H1 (cell line): ENCODE data around the gene TOR4A. TPM values are rescaled to one million over a fixed set of nuclear protein-coding genes. Genes with fewer than 3 reads are reported as not detected.

Experiments
- CTCF ChIA-PET: fragments of 300-600 bp; sonication (Branson Sonifier 250); formaldehyde crosslinking; loops from one replicate; lab custom pipeline; 2021; ENCODE audit not compliant: partially characterized antibody; lab: Charles Lee
- POLR2A ChIA-PET: fragments of 300-600 bp; sonication (Branson Sonifier 250); formaldehyde crosslinking; loops from one replicate; lab custom pipeline; 2021; ENCODE audit warnings: inconsistent platforms; ENCODE audit not compliant: partially characterized antibody; lab: Charles Lee
- DNase-seq, 2 experiments: peaks; one replicate each; pipeline versions ENCODE4 v3.0.0 to v3.0.0-alpha.2; 2010 to 2022; ENCODE audit warnings: low spot score in 2 of 2, low read depth in 1 of 2, mixed read lengths in 1 of 2
- FAIRE-seq: peaks from 2 replicates; lab custom pipeline; 2011; peaks lifted over from hg19 to GRCh38; lab: Jason Lieb, UNC
- H2AFZ ChIP-seq: 2 replicates; pipeline ENCODE4 v1.8.1; 2012; ENCODE audit warnings: low read length, inconsistent platforms
- H2AK5ac ChIP-seq: 2 replicates; pipeline ENCODE4 v1.6.1; 2013; ENCODE audit warnings: low read depth, low read length
- H2BK120ac ChIP-seq: replicated peaks from 2 replicates; pipeline ENCODE3; 2013; ENCODE audit warnings: low read depth, low read length, inconsistent platforms
- H2BK12ac ChIP-seq: 2 replicates; pipeline ENCODE4 v1.6.1; 2013; ENCODE audit warnings: low read depth, low read length
- H2BK15ac ChIP-seq: 2 replicates; pipeline ENCODE4 v1.6.1; 2013; ENCODE audit warnings: low read length
- H2BK20ac ChIP-seq: 2 replicates; pipeline ENCODE4 v1.6.1; 2013; ENCODE audit warnings: low read length
- H2BK5ac ChIP-seq: 2 replicates; pipeline ENCODE4 v1.6.1; 2013; ENCODE audit warnings: low read depth, low read length
- H3K14ac ChIP-seq: 2 replicates; pipeline ENCODE4 v1.6.1; 2013; ENCODE audit warnings: inconsistent platforms; ENCODE audit not compliant: insufficient read length
- H3K18ac ChIP-seq: 2 replicates; pipeline ENCODE4 v1.6.1; 2013; ENCODE audit warnings: low read length; ENCODE audit errors: extremely low read depth
- H3K23ac ChIP-seq: 2 replicates; pipeline ENCODE4 v1.6.1; 2013; ENCODE audit warnings: inconsistent platforms; ENCODE audit not compliant: insufficient read length
- H3K23me2 ChIP-seq: 2 replicates; pipeline ENCODE4 v1.6.1; 2013; ENCODE audit warnings: low read depth, low read length
- H3K27ac ChIP-seq: 2 replicates; pipeline ENCODE4 v1.6.1; 2011; ENCODE audit warnings: low read depth, low read length, inconsistent platforms
- H3K27me3 ChIP-seq, 4 experiments: replicated peaks in 1 of 4; 1 replicate in 1 of 4; 2 replicates in 3 of 4; pipeline versions ENCODE4 v1.6.1 to v1.8.1; 2011 to 2013; ENCODE audit warnings: low read length in 3 of 4, mild to moderate bottlenecking in 3 of 4, inconsistent platforms in 2 of 4, mixed read lengths in 2 of 4, moderate library complexity in 1 of 4; ENCODE audit not compliant: control insufficient read depth in 3 of 4, insufficient read depth in 3 of 4; ENCODE audit errors: extremely low read depth in 1 of 4
- H3K36me3 ChIP-seq, 4 experiments: 2 replicates each; pipeline versions ENCODE4 v1.6.1 to v1.8.1; 2011 to 2013; ENCODE audit warnings: mild to moderate bottlenecking in 4 of 4, low read length in 3 of 4, moderate library complexity in 2 of 4, control low read depth in 1 of 4, inconsistent platforms in 1 of 4; ENCODE audit not compliant: insufficient read depth in 4 of 4, control insufficient read depth in 2 of 4
- H3K4ac ChIP-seq: replicated peaks from 2 replicates; pipeline ENCODE3; 2013; ENCODE audit warnings: low read length, low read depth, mixed read lengths, inconsistent platforms; ENCODE audit not compliant: insufficient read length
- H3K4me1 ChIP-seq, 4 experiments: replicated peaks in 1 of 4; 1 replicate in 1 of 4; 2 replicates in 3 of 4; pipeline versions ENCODE4 v1.6.1 to v1.8.1; 2011 to 2013; ENCODE audit warnings: low read length in 3 of 4, inconsistent platforms in 2 of 4, mixed read lengths in 1 of 4; ENCODE audit not compliant: insufficient read depth in 4 of 4, control insufficient read depth in 3 of 4
- H3K4me2 ChIP-seq, 2 experiments: 2 replicates each; pipeline versions ENCODE4 v1.6.1 to v1.8.1; 2011 to 2013; ENCODE audit warnings: low read depth in 2 of 2, low read length in 2 of 2, control low read depth in 1 of 2, inconsistent platforms in 1 of 2, mild to moderate bottlenecking in 1 of 2; ENCODE audit not compliant: insufficient read depth in 1 of 2
- H3K4me3 ChIP-seq, 4 experiments: fragments of 200-600, 300-600 bp in 1 of 4; sonication (generic), shearing (Covaris generic), sonication (Bioruptor Twin) in 1 of 4; 2 replicates each; pipeline versions ENCODE4 v1.5.1 to v1.8.1; 2011 to 2016; ENCODE audit warnings: low read length in 4 of 4, low read depth in 3 of 4, control low read depth in 2 of 4, inconsistent platforms in 2 of 4, mild to moderate bottlenecking in 2 of 4, mixed read lengths in 1 of 4, moderate library complexity in 1 of 4; ENCODE audit not compliant: insufficient read depth in 2 of 4; ENCODE audit errors: extremely low read depth in 1 of 4
- H3K56ac ChIP-seq: replicated peaks from 2 replicates; pipeline ENCODE3; 2013; ENCODE audit warnings: low read depth, mild to moderate bottlenecking, mixed read lengths, low read length, inconsistent platforms; ENCODE audit not compliant: insufficient read length
- H3K79me1 ChIP-seq: 2 replicates; pipeline ENCODE4 v1.6.1; 2013; ENCODE audit warnings: low read depth, low read length, control low read depth
- H3K79me2 ChIP-seq, 2 experiments: 2 replicates each; pipeline versions ENCODE4 v1.6.1 to v1.8.1; 2012 to 2013; ENCODE audit warnings: low read length in 2 of 2, mild to moderate bottlenecking in 2 of 2, inconsistent platforms in 1 of 2; ENCODE audit not compliant: insufficient read depth in 2 of 2, control insufficient read depth in 1 of 2
- H3K9ac ChIP-seq, 4 experiments: replicated peaks in 1 of 4; 1 replicate in 1 of 4; 2 replicates in 3 of 4; pipeline versions ENCODE4 v1.6.1 to v1.8.1; 2011 to 2013; ENCODE audit warnings: low read depth in 3 of 4, low read length in 3 of 4, control low read depth in 2 of 4, mild to moderate bottlenecking in 2 of 4, moderate library complexity in 2 of 4, inconsistent platforms in 1 of 4; ENCODE audit errors: extremely low read depth in 1 of 4
- H3K9me3 ChIP-seq, 2 experiments: 2 replicates each; pipeline versions ENCODE4 v1.6.1 to v1.8.1; 2012 to 2013; ENCODE audit warnings: mild to moderate bottlenecking in 2 of 2, moderate library complexity in 2 of 2, control low read depth in 1 of 2, inconsistent platforms in 1 of 2, low read depth in 1 of 2, low read length in 1 of 2, mixed read lengths in 1 of 2; ENCODE audit not compliant: insufficient read depth in 2 of 2
- H4K20me1 ChIP-seq, 2 experiments: replicated peaks in 1 of 2; 2 replicates each; pipeline versions ENCODE3 to v1.8.1; 2011 to 2013; ENCODE audit warnings: inconsistent platforms in 2 of 2, low read length in 2 of 2, mild to moderate bottlenecking in 1 of 2; ENCODE audit not compliant: insufficient read depth in 2 of 2, control insufficient read depth in 1 of 2
- H4K5ac ChIP-seq: 2 replicates; pipeline ENCODE4 v1.6.1; 2013; ENCODE audit warnings: low read length, low read depth, mixed read lengths, inconsistent platforms; ENCODE audit not compliant: insufficient read length
- H4K8ac ChIP-seq: 2 replicates; pipeline ENCODE4 v1.8.0; 2013; ENCODE audit warnings: mild to moderate bottlenecking, moderate library complexity, low read length, inconsistent platforms; ENCODE audit not compliant: insufficient read depth; ENCODE audit errors: extremely low read depth
- H4K91ac ChIP-seq: replicated peaks from 2 replicates; pipeline ENCODE3; 2013; ENCODE audit warnings: low read length, mixed read lengths, inconsistent platforms; ENCODE audit not compliant: insufficient read length
- CTBP2 ChIP-seq: IDR thresholded peaks from 2 replicates; pipeline ENCODE4 v1.7.0; 2011; ENCODE audit warnings: borderline replicate concordance, mild to moderate bottlenecking, moderate library complexity, mixed read lengths, low read length; ENCODE audit not compliant: insufficient read depth, insufficient read length
- E2F6 ChIP-seq: IDR thresholded peaks from 2 replicates; pipeline ENCODE4 v1.6.1; 2012; ENCODE audit warnings: inconsistent platforms
- EGR1 ChIP-seq: IDR thresholded peaks from 2 replicates; pipeline ENCODE4 v1.6.1; 2011; ENCODE audit warnings: low read depth, low read length, borderline replicate concordance
- POU5F1 ChIP-seq: IDR thresholded peaks from 2 replicates; pipeline ENCODE4 v1.6.1; 2011; ENCODE audit warnings: low read depth, mild to moderate bottlenecking, low read length, moderate library complexity
- RBBP5 ChIP-seq: IDR thresholded peaks from 2 replicates; pipeline ENCODE4 v1.7.1; 2012; ENCODE audit warnings: low read depth, mild to moderate bottlenecking, inconsistent platforms, low read length, moderate library complexity, borderline replicate concordance
- SIN3A ChIP-seq, 2 experiments: IDR thresholded peaks in 1 of 2; conservative IDR thresholded peaks in 1 of 2; 2 replicates each; pipeline ENCODE4 v1.6.1; 2011 to 2012; ENCODE audit warnings: low read length in 2 of 2, improper control_type of control experiment in 1 of 2, low read depth in 1 of 2, mild to moderate bottlenecking in 1 of 2
- WGBS, 2 experiments: shearing (Covaris generic) in 1 of 2; methylation state at CpG; one replicate each; pipeline versions ENCODE4 v1.1.6 to v1.1.7; 2013 to 2015; ENCODE audit warnings: low lambda C conversion rate in 2 of 2, mixed read lengths in 2 of 2, inconsistent platforms in 1 of 2, low coverage in 1 of 2, missing lambda C conversion rate in 1 of 2; ENCODE audit not compliant: insufficient replicate concordance in 2 of 2, insufficient coverage in 1 of 2, insufficient read length in 1 of 2; ENCODE audit errors: extremely low coverage in 1 of 2, missing lambda C conversion rate in 1 of 2; 5-methylcytosine and 5-hydroxymethylcytosine counted together
- polyA plus RNA-seq, 7 experiments: library from polyadenylated mRNA; depleted of rRNA in 3 of 7; stranded (reverse) in 5 of 7; unstranded in 2 of 7; fragments of >200 nt in 5 of 7; fragments of 200-250 nt in 2 of 7; gene quantifications; 1 replicate in 5 of 7; 2 replicates in 1 of 7; 4 replicates in 1 of 7; pipeline versions ENCODE4 v1.2.1 to v1.2.3, GENCODE V29; 2011 to 2013; ENCODE audit warnings: missing spikeins in 2 of 7, mixed read lengths in 2 of 7
- total RNA-seq: library from RNA; stranded (reverse); fragmentation: NEBNext Ultra II Directional; extraction: Animal tissue kit (Norgen Biotek cat#: 25700); gene quantifications from 2 replicates; pipeline ENCODE4 v1.2.1, GENCODE V29; 2021

TOR4A gene
- total and polyA plus RNA-seq, 2 of the 8 experiments (the other 6 are each of a cell fraction or from before 2014, with no cell fraction given) = 8.4 to 9.3 TPM

DNA sequence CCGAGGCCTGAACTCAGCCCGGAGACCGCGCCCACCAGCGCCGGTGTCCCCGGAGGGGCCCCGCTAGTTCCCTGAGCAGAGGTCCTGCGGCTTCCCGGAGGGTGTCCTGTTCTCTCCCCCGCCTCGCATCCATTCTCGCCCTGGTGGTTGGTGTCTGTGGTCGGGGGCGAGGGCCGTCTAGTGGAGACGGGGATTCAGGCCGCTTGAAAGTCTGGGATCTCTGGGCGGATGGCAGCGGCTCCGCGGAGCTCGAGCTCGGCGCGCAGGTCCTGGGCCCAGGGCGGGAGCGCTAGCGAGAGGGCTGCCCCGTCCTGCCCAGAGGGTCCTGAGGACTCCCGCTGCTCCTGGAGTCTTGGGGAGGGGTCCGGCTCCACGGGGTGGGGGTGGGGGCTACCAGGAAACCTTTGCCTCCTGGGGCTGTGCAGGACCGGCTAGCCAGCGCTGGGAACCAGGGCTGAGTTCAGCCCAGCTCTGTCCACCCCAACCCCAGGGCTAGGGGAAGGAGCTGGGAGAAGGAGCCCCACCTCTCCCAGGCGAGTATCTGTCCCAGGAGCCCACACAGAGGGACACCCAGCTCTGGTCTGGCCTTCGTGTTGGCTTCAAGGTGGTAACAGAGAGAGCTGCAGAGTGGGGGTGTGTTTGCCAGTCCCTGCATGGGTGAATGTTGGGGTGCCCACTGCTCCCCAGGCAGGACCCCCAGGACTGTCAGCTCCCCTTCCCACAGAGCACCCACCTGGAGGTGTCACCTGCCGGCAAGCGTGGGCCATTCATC is 4.0 kb downstream of the TOR4A start:
- H3K27me3 ChIP-seq = peaks cover 2 to 27% (median 14%) of the 10 kb centered on the region in 4 experiments; a peak in 6 of 7 replicates
- 0 out of 2 replicates have a peak overlapping the region, but pooled peaks have one; percentile 16 for H4K8ac ChIP-seq
- FAIRE-seq (no peak), DNase-seq (peak in 1 of 2 experiments; percentile 80)
- no peak overlapping the region for H2AFZ ChIP-seq
- no peak overlapping the region for H3K14ac ChIP-seq
- H3K4ac ChIP-seq = peak overlapping the region; percentile 78
- peaks cover 11% of the 10 kb centered on the region; the same call in 1 of the 2 replicates for H3K23me2 ChIP-seq
- peaks cover 0 to 12% (median 0%) of the 10 kb centered on the region in 4 experiments; a peak in 2 of 8 replicates for H3K36me3 ChIP-seq
- 7% methylated on average over 27 of the region's 39 CpGs; no CpG with 5 or more reads in 1 of the 2 experiments for WGBS, 2 experiments
- no peak overlapping the region for H3K9ac ChIP-seq
- peak; percentile 61; the same call in 1 of the 2 replicates for TF ChIP-seq RBBP5
- TF ChIP-seq SIN3A (conservative IDR thresholded peaks at IDR 0.05 in 1 of 2, IDR thresholded peaks at IDR 0.05 in 1 of 2; ENCODE audit: low read depth in 1 of 2, low read length in 2 of 2) = 0 out of 4 replicates have a peak, but pooled peaks of 1 of the 2 experiments have one; percentile 24
- TF ChIP-seq POU5F1 = no peak
- TF ChIP-seq E2F6 = no peak
- TF ChIP-seq CTBP2 = peak; percentile 19
- peak; percentile 13; the same call in 1 of the 2 replicates for TF ChIP-seq EGR1
- peaks cover 0 to 8% of the 10 kb centered on the region in 2 experiments for H4K20me1 ChIP-seq
- no peaks in the 10 kb centered on the region; the same call in 1 of the 2 replicates for H3K79me1 ChIP-seq
- H2BK120ac ChIP-seq = no peak overlapping the region
- CTCF ChIA-PET = interaction anchor here (0.7 to 3.8 kb wide), 14 partner anchors 9 to 1208 kb away, joined by 3 to 19 read pairs (median 4); partner anchors contain the start of gene NRARP
- no peak overlapping the region for H3K23ac ChIP-seq
- H3K56ac ChIP-seq = no peak overlapping the region
- H3K4me1 ChIP-seq = peaks cover 0 to 18% (median 14%) of the 10 kb centered on the region in 4 experiments; a peak in 6 of 7 replicates
- peak overlapping the region; percentile 71 for H3K18ac ChIP-seq
- peak overlapping the region; percentile 42 to 75 (median 54) for H3K4me3 ChIP-seq
- H2BK20ac ChIP-seq = no peak overlapping the region
- H4K5ac ChIP-seq = no peak overlapping the region
- POLR2A ChIA-PET = interaction anchor here (0.6 to 2.0 kb wide), 14 partner anchors 8 to 80 kb away, joined by 3 to 6 read pairs (median 4); partner anchors contain the start of genes CYSRT1, NELFB, NRARP and TUBB4B
- no peaks in the 10 kb centered on the region for H3K79me2 ChIP-seq
- H3K4me2 ChIP-seq = peak overlapping the region; percentile 77 to 89
- no peak overlapping the region for H3K27ac ChIP-seq
- H3K9me3 ChIP-seq = no peaks in the 10 kb centered on the region; a peak in 1 of 4 replicates
- H2AK5ac ChIP-seq = no peak overlapping the region
- H2BK15ac ChIP-seq = no peak overlapping the region; the same call in 1 of the 2 replicates
- H4K91ac ChIP-seq = no peak overlapping the region
- H2BK5ac ChIP-seq = no peak overlapping the region
- no peak overlapping the region for H2BK12ac ChIP-seq
